Measurements from ENCODE around the gene MACROD1.

Gene MACROD1

DNA sequence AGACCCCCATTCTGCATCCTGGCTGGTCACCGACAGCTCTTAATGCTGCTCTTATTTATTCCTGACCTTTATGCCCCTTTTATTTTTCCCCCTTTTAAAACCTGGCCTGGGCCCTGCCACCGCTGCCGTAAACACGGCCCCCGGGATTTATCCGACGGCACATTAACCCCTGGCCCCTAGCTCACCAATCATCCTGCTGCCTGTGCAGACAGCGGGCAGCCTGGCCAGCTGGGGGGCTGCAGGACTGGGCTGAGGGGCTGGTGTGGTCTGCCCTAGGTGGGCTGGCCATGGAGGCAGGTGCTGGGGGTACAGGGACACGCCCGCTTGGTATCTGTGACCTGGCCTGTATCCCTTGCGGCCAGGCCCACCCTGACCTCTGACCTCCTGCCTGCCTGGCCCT is 151.6 kb downstream of the MACROD1 start:
- H3K27me3 Mint-ChIP-seq (ENCODE audit: low read depth): peaks cover 23% of the 10 kb centered on the region
- no peaks in the 10 kb centered on the region for H3K36me3 Mint-ChIP-seq (ENCODE audit: low read depth)
- no peaks in the 10 kb centered on the region for H3K4me1 Mint-ChIP-seq
- no peak overlapping the region for H3K4me3 Mint-ChIP-seq
- no peak overlapping the region for H3K27ac Mint-ChIP-seq
- H3K9me3 Mint-ChIP-seq: no peaks in the 10 kb centered on the region
- TF ChIP-seq, protein P1, sequence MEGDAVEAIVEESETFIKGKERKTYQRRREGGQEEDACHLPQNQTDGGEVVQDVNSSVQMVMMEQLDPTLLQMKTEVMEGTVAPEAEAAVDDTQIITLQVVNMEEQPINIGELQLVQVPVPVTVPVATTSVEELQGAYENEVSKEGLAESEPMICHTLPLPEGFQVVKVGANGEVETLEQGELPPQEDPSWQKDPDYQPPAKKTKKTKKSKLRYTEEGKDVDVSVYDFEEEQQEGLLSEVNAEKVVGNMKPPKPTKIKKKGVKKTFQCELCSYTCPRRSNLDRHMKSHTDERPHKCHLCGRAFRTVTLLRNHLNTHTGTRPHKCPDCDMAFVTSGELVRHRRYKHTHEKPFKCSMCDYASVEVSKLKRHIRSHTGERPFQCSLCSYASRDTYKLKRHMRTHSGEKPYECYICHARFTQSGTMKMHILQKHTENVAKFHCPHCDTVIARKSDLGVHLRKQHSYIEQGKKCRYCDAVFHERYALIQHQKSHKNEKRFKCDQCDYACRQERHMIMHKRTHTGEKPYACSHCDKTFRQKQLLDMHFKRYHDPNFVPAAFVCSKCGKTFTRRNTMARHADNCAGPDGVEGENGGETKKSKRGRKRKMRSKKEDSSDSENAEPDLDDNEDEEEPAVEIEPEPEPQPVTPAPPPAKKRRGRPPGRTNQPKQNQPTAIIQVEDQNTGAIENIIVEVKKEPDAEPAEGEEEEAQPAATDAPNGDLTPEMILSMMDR (IDR thresholded peaks at IDR 0.05; ENCODE audit: unreplicated experiment in 3 of 3): no peak

DNA sequence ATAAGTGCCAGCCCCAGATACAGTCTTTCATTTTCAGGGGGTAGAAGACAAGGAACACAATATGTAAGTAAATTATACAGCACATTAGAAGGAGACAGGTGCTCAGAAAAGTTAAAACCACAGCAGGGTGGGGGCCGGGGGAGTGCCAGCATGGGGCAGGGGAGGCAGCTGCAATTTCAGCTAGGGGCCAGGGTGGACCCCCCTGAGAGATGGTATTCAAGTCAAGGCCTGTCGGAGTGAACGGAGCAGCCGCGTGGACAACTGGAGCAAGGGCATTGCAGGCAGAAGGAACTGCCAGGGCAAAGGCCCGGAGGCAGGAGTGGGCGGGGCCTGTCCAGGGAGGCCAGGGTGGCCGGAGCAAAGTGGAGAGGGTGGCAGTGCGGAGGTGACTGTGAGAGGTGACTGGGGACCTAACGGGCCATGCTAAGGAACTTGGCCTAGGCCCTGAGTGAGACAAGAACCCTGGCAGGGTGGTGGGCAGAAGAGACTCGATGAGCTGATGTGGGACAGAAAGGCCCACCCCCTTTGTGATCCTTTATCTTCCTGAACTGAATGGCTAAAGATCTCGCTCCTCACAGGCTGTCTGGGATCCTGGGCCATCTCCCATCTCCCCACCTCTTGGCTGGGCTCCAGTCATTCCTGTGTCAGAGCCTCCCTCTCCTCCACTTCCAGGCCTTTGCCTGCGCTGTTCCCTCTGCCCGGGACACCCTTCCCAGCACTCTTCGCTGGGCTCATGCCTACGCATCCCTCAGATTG is 152.6 kb downstream of the MACROD1 start:
- Mint-ChIP-seq H3K27me3 (ENCODE audit: low read depth) (peaks cover 23% of the 10 kb centered on the region), H3K36me3 (ENCODE audit: low read depth) (no peaks in the 10 kb centered on the region), H3K9me3 (no peaks in the 10 kb centered on the region), H3K4me1 (peaks cover 6% of the 10 kb centered on the region), H3K4me3 (no peak overlapping the region), H3K27ac (no peak overlapping the region)
- TF ChIP-seq, protein P1 (IDR thresholded peaks at IDR 0.05; ENCODE audit: unreplicated experiment in 3 of 3): no peak

DNA sequence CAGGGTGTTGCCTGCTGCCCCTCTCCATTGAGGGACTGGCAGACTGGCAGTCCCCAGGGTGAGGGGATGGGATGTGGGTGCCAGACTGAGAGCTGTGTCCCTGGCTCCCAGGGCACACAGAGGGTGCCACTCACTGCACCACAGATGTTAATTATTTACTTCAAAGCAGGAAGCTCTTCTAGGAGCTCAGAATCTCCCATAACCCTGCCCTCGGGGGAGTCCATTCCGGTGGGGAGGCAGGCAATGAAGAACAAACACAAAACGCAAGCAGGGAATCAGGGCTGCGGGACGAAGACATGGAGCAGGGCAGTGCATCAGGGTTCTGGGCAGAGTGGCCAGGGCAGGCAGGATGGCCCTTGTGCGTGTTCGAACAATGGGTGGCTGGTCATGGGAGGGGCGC is 154.5 kb downstream of the MACROD1 start:
- TF ChIP-seq, protein P1 (IDR thresholded peaks at IDR 0.05; ENCODE audit: unreplicated experiment in 3 of 3): no peak
- no peaks in the 10 kb centered on the region for H3K36me3 Mint-ChIP-seq (ENCODE audit: low read depth)
- peaks cover 23% of the 10 kb centered on the region for H3K4me1 Mint-ChIP-seq
- H3K9me3 Mint-ChIP-seq: no peaks in the 10 kb centered on the region
- H3K4me3 Mint-ChIP-seq: no peak overlapping the region
- H3K27ac Mint-ChIP-seq: no peak overlapping the region
- H3K27me3 Mint-ChIP-seq (ENCODE audit: low read depth): peaks cover 40% of the 10 kb centered on the region

GRCh38 chr11:64010783-64011182 is 155.1 kb downstream of the MACROD1 start:
- Mint-ChIP-seq H3K4me1 (peaks cover 26% of the 10 kb centered on the region), H3K27ac (no peak overlapping the region), H3K9me3 (no peaks in the 10 kb centered on the region), H3K27me3 (ENCODE audit: low read depth) (peaks cover 45% of the 10 kb centered on the region), H3K4me3 (no peak overlapping the region), H3K36me3 (ENCODE audit: low read depth) (no peaks in the 10 kb centered on the region)
- TF ChIP-seq, protein P1 (IDR thresholded peaks at IDR 0.05; ENCODE audit: unreplicated experiment in 3 of 3): no peak

- Mint-ChIP-seq H3K4me1 (peaks cover 26% of the 10 kb centered on the region), H3K27ac (no peak overlapping the region), H3K9me3 (no peaks in the 10 kb centered on the region), H3K4me3 (no peak overlapping the region), H3K36me3 (ENCODE audit: low read depth) (no peaks in the 10 kb centered on the region), H3K27me3 (ENCODE audit: low read depth) (peaks cover 41% of the 10 kb centered on the region)
- TF ChIP-seq, protein P1 (IDR thresholded peaks at IDR 0.05; ENCODE audit: unreplicated experiment in 3 of 3): no peak
Observed at GRCh38 chr11:64009710-64010109, 156.2 kb downstream of the MACROD1 start.

Measured in nephron (organoid).